Measurements from ENCODE around the gene GALNT5. TPM values are rescaled to one million over a fixed set of nuclear protein-coding genes. Genes with fewer than 3 reads are reported as not detected.

The GALNT5 gene
- polyA plus RNA-seq, 1 experiment = 22.6 TPM

- POLR2A ChIA-PET = no interaction called here
- Histone ChIP-seq H3K36me3 (ENCODE audit: control insufficient read depth, insufficient read depth, low read length) (no peaks in the 10 kb centered on the region), H3K4me3 (ENCODE audit: low read depth, low read length) (no peak overlapping the region), H3K27me3 (ENCODE audit: control insufficient read depth, insufficient read depth, low read length) (no peaks in the 10 kb centered on the region)
- CTCF ChIA-PET = no interaction called here
- DNase-seq (ENCODE audit: low read depth) = no peak
- TF ChIP-seq CTCF (IDR thresholded peaks at IDR 0.05; ENCODE audit: insufficient read depth, low read depth, low read length) = no peak
These were observed 1.8 kb upstream of the GALNT5 start for GRCh38 chr2:157255746-157256145.

- Histone ChIP-seq H3K36me3 (ENCODE audit: control insufficient read depth, insufficient read depth, low read length) (no peaks in the 10 kb centered on the region), H3K27me3 (ENCODE audit: control insufficient read depth, insufficient read depth, low read length) (no peaks in the 10 kb centered on the region), H3K4me3 (ENCODE audit: low read depth, low read length) (no peak overlapping the region)
- POLR2A ChIA-PET = no interaction called here
- no peak for TF ChIP-seq CTCF (IDR thresholded peaks at IDR 0.05; ENCODE audit: insufficient read depth, low read depth, low read length)
- no peak for DNase-seq (ENCODE audit: low read depth)
- CTCF ChIA-PET = interaction anchor here (1.2 to 2.6 kb wide), 2 partner anchors 7 to 27 kb away, joined by 4 to 6 read pairs; no protein-coding TSS in a partner anchor
These were observed 879 bp upstream of the GALNT5 start for GRCh38 chr2:157256626-157257025.

GRCh38 chr2:157258520-157259326 is 1.2 kb downstream of the GALNT5 start:
- DNase-seq (ENCODE audit: low read depth) = no peak
- H3K27me3 ChIP-seq (ENCODE audit: control insufficient read depth, insufficient read depth, low read length) = no peaks in the 10 kb centered on the region
- TF ChIP-seq CTCF (IDR thresholded peaks at IDR 0.05; ENCODE audit: insufficient read depth, low read depth, low read length) = no peak
- POLR2A ChIA-PET = interaction anchor here (1.1 kb wide), 1 partner anchor 12 kb away, joined by 5 read pairs; no protein-coding TSS in a partner anchor
- CTCF ChIA-PET = interaction anchor here (1.1 to 2.6 kb wide), 2 partner anchors 9 to 13 kb away, joined by 3 to 6 read pairs; no protein-coding TSS in a partner anchor
- H3K4me3 ChIP-seq (ENCODE audit: low read depth, low read length) = peak overlapping the region; percentile 60
- no peaks in the 10 kb centered on the region for H3K36me3 ChIP-seq (ENCODE audit: control insufficient read depth, insufficient read depth, low read length)

- H3K27me3 ChIP-seq (ENCODE audit: control insufficient read depth, insufficient read depth, low read length) = no peaks in the 10 kb centered on the region
- no peak for DNase-seq (ENCODE audit: low read depth)
- TF ChIP-seq CTCF (IDR thresholded peaks at IDR 0.05; ENCODE audit: insufficient read depth, low read depth, low read length) = no peak
- no peaks in the 10 kb centered on the region for H3K36me3 ChIP-seq (ENCODE audit: control insufficient read depth, insufficient read depth, low read length)
- POLR2A ChIA-PET = no interaction called here
- CTCF ChIA-PET = interaction anchor here (2.6 kb wide), 1 partner anchor 10 kb away, joined by 6 read pairs; no protein-coding TSS in a partner anchor
- H3K4me3 ChIP-seq (ENCODE audit: low read depth, low read length) = no peak overlapping the region
These were observed 1.9 kb downstream of the GALNT5 start for GRCh38 chr2:157259386-157259785.

GRCh38 chr2:157259960-157260359 is 2.5 kb downstream of the GALNT5 start:
- no peak for TF ChIP-seq CTCF (IDR thresholded peaks at IDR 0.05; ENCODE audit: insufficient read depth, low read depth, low read length)
- POLR2A ChIA-PET = no interaction called here

More at GRCh38 chr2:157259960-157260359, 2.5 kb downstream of the GALNT5 start:
- H3K36me3 ChIP-seq (ENCODE audit: control insufficient read depth, insufficient read depth, low read length) = no peaks in the 10 kb centered on the region
- H3K27me3 ChIP-seq (ENCODE audit: control insufficient read depth, insufficient read depth, low read length) = no peaks in the 10 kb centered on the region
- H3K4me3 ChIP-seq (ENCODE audit: low read depth, low read length) = no peak overlapping the region
- CTCF ChIA-PET = interaction anchor here (1.1 to 1.8 kb wide), 2 partner anchors 9 to 13 kb away, joined by 4 to 5 read pairs; no protein-coding TSS in a partner anchor
- DNase-seq (ENCODE audit: low read depth) = no peak

Data from BJ (cell line).